Measurements from ENCODE around the gene SKIDA1. TPM values are rescaled to one million over a fixed set of nuclear protein-coding genes. Genes with fewer than 3 reads are reported as not detected.

The SKIDA1 gene
- total RNA-seq, 1 experiment from 2014 or later: 10.4 TPM

DNA sequence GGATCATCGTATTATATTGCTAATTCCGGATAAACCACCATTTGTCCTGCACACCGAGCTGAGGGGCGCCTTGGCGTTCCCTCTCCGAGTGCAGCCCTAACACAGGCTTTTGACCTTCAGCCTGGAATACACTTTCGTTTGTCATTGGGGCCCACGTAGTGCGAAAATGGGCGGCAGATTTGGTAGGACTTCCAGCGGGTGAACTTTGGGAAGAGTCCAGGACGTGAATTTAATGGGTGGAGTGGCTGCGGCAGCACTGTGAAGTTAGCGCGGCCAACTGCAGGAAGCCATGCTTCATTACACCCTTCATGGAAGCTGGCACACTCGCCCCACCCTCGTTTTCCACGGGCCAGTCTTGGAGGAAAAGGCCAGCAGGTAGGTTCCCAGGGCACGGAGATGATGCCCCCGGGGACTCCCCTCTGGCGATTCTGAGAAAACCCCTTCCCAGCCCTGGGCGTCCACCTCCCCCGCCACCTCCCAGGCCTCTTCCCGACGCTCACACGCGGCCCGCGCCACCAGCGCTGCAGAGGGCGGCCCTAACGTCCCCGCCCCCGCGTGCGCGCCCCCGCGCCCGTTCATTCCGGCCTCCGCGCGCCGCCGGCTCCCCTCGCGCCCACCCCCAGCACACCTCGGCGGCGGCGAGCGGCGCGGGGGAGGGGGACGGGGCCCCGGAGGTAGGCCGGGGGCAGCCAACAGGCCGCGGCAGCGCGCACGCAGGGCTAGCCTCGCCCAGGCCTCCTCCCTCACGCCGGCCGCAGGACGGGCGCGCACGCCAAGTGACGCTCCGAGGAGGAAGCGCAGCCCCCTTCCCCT is 8.2 kb upstream of the SKIDA1 start, which contains the start of gene MLLT10:
TSS of gene MLLT10 (plus strand) at position 766 of the 813 bp plus-strand sequence. CDS start 413 bp downstream, outside the sequence.
- H3K36me3 ChIP-seq (replicated peaks; ENCODE audit: control insufficient read depth, insufficient read depth, low read length): peaks cover 2% of the 10 kb centered on the region
- peak; percentile 98 for DNase-seq
- H3K27me3 ChIP-seq (ENCODE audit: control insufficient read depth, insufficient read depth, low read length): no peaks in the 10 kb centered on the region
- H3K4me3 ChIP-seq (ENCODE audit: insufficient read depth, low read depth, low read length): peak within 1 kb of the TSS; percentile 73

DNA sequence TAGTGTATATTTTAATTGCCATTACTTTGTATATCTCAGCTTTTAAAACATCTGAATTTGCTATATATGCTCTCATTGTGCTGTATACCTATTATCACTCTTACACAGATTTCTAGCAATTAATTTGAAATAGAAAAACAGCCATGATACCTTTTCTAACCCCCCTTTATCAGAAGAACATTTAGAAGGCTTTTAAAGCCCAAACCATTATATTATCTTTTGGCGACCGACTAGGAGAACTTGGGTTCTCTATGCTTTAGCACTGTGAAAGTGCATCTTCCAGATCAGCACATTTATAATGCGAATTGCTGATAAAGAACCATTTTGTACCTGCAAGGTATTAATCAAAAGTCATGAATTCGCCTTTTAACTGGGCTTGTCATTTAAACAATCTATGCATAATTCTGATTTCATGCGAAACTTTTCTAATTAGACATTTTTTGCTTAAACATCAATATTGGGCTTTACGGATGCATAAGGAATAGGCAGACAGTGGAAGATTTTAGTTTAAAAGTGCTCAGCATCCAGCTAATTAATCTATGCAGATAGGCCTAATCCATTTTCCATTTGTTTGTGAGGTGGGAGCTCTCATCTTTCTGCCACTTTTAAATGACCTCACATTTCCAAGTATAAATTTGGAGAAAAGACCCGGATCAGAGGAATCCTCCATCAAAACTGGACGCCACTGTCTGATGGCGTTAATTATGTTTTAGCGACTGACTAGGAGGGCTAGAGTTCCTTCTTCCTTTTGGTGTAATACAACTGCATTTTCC is 7.4 kb upstream of the SKIDA1 start:
- no peaks in the 10 kb centered on the region for H3K27me3 ChIP-seq (ENCODE audit: control insufficient read depth, insufficient read depth, low read length)
- peak overlapping the region; percentile 66 for H3K4me3 ChIP-seq (ENCODE audit: insufficient read depth, low read depth, low read length)
- H3K36me3 ChIP-seq (replicated peaks; ENCODE audit: control insufficient read depth, insufficient read depth, low read length): peaks cover 1% of the 10 kb centered on the region
- no peak for DNase-seq

DNA sequence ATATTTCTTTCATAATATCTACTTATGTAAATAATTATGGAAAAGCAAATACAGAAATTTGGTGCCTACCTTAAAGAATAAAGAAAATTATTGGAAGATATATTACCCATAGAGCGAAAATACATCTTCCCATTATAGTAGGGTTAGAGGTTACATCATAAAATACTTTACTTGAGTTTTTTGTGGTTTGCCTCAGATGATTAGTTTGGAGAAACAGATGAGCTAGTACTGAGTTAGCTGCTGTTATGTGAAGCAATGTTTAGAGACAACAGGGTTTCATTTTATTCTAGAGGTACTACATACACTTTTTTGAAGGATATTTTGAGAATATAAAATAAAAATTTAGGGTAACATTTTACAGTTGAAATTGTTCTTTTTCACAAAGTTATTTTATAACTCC is 5.7 kb upstream of the SKIDA1 start:
- Histone ChIP-seq H3K4me3 (ENCODE audit: insufficient read depth, low read depth, low read length) (no peak overlapping the region), H3K27me3 (ENCODE audit: control insufficient read depth, insufficient read depth, low read length) (no peaks in the 10 kb centered on the region), H3K36me3 (replicated peaks; ENCODE audit: control insufficient read depth, insufficient read depth, low read length) (no peaks in the 10 kb centered on the region)
- no peak for DNase-seq

DNA sequence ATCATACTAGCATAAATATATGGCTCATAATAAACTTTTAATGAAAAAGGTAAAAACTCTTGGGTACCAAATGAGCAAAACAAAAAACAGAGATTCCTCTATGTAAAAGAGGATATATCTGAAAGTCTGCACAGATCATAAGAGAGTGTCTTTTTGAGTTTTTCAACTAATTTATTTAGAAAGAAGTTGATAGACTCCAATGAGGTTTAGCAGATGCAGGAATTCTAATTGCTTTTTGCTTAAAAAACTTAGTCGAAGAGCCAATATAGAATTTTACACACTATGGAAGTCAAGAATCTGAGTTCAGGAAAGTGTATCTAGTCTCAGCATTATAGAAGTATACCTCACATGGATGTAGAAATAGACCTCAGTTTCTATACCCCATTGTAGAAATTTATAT is 5.2 kb upstream of the SKIDA1 start:
- H3K36me3 ChIP-seq (replicated peaks; ENCODE audit: control insufficient read depth, insufficient read depth, low read length): no peaks in the 10 kb centered on the region
- no peak for DNase-seq
- no peak overlapping the region for H3K4me3 ChIP-seq (ENCODE audit: insufficient read depth, low read depth, low read length)
- no peaks in the 10 kb centered on the region for H3K27me3 ChIP-seq (ENCODE audit: control insufficient read depth, insufficient read depth, low read length)

DNA sequence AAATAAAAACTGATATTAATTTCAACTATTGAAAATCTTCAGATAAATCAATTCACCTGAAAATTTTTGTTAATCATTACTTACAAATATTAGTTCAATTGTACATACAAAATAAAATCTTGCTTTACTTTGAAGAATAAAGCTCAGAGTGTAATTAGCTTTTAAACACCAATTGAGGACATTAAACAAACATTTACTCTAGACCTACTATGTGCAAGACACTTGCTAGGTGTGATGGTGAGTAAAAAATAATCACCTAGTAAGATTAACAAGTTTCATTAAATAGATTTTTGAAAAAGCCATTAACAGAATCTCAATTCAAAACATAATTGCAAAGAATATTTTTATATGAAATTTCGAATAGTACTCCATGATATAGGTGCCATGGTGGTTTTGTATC is 4.7 kb upstream of the SKIDA1 start:
- Histone ChIP-seq H3K4me3 (ENCODE audit: insufficient read depth, low read depth, low read length) (no peak overlapping the region), H3K27me3 (ENCODE audit: control insufficient read depth, insufficient read depth, low read length) (no peaks in the 10 kb centered on the region), H3K36me3 (replicated peaks; ENCODE audit: control insufficient read depth, insufficient read depth, low read length) (no peaks in the 10 kb centered on the region)
- no peak for DNase-seq

DNA sequence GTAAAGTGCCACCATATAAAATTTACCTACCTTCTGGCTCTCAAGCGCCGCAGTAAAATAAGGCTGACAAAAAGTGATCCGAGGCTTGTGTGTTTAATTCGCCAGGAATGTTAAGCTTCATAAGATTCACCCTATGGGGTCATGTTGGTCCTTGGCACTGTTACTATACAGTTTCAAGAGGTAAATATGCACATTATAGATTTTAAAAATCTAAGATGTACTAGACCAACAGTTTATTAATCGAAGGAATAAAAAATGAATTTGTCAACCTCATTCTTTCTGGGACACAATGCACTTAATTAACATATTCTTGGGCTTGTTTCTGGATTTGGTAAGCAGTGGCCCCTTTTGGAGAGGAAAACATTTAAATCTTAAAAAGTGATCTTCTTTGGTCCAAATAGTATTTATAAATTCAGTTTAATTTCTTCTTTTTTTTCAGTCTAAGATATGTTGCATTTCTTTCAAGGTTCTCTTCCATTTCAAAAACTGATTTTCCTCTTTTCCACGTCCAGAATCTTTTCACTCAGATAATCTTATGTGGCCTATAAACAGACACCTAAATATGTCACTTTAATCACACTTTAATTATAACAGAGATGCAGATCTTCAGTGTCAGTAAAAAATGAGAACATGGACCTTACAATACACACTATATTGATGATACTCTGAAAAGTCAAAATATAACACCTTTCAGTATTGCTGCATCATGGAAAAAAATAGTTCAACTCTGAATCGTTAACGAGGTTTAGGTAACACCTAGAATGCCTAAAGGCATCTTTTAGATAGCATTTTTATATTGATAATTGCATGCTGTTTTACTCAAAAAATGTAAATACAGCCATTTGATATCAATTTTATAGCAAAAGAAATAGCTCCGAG is 3.8 kb upstream of the SKIDA1 start:
- H3K27me3 ChIP-seq (ENCODE audit: control insufficient read depth, insufficient read depth, low read length): no peaks in the 10 kb centered on the region
- H3K4me3 ChIP-seq (ENCODE audit: insufficient read depth, low read depth, low read length): peak overlapping the region; percentile 12; the same call in 1 of the 2 replicates
- no peaks in the 10 kb centered on the region for H3K36me3 ChIP-seq (replicated peaks; ENCODE audit: control insufficient read depth, insufficient read depth, low read length)
- DNase-seq: no peak

DNA sequence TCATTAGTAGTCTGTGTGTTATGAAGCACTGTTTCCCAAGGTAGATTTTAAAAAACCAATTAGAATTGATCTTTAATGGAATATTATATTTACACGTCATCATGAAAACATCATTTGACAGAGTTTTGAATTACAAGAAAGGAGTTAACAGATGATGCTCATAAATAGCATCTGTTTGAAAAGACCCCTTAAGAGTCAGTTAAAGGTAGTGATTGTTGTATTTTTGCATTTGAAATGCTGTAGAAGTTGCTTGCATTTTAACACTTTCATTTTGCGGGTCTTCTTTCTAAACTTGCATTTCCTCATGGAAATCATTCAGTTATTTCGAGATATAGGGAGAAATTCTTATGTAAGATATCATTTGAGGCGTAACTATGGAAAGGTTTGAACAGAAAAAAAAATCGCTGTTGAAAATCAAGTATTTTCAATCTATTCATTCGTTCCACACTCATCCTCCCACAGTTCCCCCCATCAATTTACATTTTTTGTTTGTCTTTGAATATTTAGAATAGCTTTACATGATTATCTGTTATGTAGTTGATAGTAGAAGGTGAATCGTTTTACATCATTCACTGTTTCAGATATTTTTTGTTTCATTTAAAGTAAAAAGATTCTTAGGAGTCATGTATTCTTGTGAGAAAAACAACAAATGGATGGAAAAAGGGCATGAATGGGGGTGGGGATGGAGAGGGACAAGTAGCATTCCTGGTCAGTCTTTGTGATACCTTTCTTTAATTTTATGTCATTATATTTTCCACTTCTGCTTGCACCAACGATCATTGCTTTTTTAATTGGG is 3.0 kb upstream of the SKIDA1 start:
- Histone ChIP-seq H3K27me3 (ENCODE audit: control insufficient read depth, insufficient read depth, low read length) (no peaks in the 10 kb centered on the region), H3K36me3 (replicated peaks; ENCODE audit: control insufficient read depth, insufficient read depth, low read length) (no peaks in the 10 kb centered on the region), H3K4me3 (ENCODE audit: insufficient read depth, low read depth, low read length) (peak overlapping the region; percentile 12; the same call in 1 of the 2 replicates)
- no peak for DNase-seq

DNA sequence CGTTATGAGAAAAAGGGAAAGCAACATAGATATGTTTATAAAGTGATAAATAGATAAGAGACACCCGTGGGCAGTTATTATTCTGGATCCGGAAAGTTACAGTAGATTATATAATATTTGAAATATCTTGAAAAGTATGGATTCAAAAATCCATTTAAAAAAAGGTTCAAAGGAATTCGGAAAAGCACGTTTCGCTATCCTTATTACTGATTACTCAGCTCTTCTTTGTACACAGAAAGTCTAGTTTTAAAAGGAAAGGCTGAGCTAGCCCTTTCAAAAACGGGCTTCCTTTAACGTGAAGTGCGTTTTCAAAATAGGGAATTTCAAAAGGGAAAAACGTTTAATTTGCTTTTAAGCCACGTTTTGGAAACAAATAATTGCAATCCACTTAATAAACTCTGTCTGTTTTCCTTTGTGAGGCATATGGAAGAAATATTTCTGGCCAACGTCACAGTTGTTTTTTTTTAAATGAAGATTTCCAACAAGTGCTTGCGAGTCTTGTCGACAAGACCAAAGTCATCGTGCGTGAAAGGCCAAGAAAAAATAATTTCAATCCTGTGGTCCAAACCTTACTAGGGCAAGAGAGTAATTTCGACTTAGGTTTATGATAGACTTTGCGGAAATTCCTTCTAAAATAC is 2.2 kb upstream of the SKIDA1 start:
- Histone ChIP-seq H3K4me3 (ENCODE audit: insufficient read depth, low read depth, low read length) (peak overlapping the region; percentile 65), H3K36me3 (replicated peaks; ENCODE audit: control insufficient read depth, insufficient read depth, low read length) (no peaks in the 10 kb centered on the region), H3K27me3 (ENCODE audit: control insufficient read depth, insufficient read depth, low read length) (no peaks in the 10 kb centered on the region)
- no peak for DNase-seq

DNA sequence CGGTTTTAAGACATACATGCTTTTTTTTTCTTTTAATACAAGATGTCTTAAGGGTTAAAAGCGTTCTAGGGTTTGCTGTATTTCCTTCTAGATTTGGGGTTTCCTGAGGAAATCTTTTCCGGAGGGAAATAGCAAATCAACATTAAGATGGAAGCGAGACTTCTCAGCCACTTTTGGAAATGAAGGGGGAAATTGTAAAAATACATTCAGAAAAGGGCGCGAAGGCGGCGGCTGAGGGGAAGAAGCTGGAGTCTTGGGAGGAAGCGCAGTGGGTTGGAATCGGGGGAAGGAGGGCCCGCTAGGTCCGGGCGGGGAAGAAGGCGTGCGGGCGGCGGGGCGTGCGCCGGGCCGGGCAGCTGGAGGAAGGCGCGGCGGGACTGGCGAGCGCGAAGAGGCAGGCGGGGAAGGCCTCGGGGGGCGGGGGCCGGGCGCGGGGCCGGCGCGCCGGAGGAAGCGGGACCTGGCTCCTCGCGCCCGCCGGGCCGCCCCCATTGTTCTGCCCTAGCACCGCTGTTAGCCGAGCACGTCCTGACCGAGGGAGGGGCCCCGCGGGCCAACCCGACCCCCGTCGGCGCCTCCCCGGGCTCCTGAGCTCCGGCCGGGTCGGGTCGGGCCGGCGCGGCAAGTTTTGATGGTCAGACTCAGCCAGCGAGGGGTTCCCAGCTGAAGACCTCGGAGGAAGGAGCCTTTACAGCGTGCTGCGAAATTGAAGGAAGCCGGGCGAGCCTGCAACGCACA is 1.5 kb upstream of the SKIDA1 start:
- DNase-seq: peak; percentile 88
- H3K27me3 ChIP-seq (ENCODE audit: control insufficient read depth, insufficient read depth, low read length): no peaks in the 10 kb centered on the region

DNA sequence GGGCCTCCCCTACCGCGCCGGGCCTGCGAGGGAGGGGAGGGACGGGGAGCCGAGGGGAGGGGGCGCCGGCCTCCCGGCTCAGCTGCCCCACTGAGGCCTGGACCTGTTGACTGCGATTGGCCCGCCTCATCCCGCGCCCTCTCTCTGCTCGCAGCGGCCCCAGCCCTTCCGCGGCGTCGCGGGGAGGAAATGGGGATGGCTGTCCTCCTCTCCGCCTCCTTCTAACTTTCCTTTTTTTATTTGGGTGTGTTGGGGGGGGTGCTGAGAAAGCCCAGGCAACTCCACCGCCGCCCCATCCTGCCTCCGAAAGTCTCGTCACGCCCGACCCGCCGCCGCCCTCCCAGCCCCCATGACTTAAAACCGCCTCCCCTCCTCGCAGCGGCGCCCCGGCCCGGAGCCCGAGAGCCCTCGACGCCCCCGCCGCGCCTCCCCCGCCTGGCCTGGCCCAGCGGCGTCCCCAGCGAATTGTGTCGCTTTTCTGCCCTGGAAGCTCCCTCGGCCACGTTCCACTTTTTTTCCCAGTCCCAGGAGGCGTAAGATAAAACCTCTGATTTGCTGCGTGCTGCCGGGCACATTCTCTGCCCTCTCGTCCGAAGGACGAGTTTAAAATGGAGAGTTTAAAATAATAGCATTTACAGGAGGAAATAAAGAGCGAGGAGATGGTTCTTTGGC is 842 bp upstream of the SKIDA1 start:
- H3K36me3 ChIP-seq (replicated peaks; ENCODE audit: control insufficient read depth, insufficient read depth, low read length): no peaks in the 10 kb centered on the region
- no peaks in the 10 kb centered on the region; the same call in 1 of the 2 replicates for H3K27me3 ChIP-seq (ENCODE audit: control insufficient read depth, insufficient read depth, low read length)
- H3K4me3 ChIP-seq (ENCODE audit: insufficient read depth, low read depth, low read length): peak overlapping the region; percentile 65
- no peak for DNase-seq

More for the DNA sequence above, 1.5 kb upstream of the SKIDA1 start:
- H3K36me3 ChIP-seq (replicated peaks; ENCODE audit: control insufficient read depth, insufficient read depth, low read length): no peaks in the 10 kb centered on the region
- H3K4me3 ChIP-seq (ENCODE audit: insufficient read depth, low read depth, low read length): peak overlapping the region; percentile 65

DNA sequence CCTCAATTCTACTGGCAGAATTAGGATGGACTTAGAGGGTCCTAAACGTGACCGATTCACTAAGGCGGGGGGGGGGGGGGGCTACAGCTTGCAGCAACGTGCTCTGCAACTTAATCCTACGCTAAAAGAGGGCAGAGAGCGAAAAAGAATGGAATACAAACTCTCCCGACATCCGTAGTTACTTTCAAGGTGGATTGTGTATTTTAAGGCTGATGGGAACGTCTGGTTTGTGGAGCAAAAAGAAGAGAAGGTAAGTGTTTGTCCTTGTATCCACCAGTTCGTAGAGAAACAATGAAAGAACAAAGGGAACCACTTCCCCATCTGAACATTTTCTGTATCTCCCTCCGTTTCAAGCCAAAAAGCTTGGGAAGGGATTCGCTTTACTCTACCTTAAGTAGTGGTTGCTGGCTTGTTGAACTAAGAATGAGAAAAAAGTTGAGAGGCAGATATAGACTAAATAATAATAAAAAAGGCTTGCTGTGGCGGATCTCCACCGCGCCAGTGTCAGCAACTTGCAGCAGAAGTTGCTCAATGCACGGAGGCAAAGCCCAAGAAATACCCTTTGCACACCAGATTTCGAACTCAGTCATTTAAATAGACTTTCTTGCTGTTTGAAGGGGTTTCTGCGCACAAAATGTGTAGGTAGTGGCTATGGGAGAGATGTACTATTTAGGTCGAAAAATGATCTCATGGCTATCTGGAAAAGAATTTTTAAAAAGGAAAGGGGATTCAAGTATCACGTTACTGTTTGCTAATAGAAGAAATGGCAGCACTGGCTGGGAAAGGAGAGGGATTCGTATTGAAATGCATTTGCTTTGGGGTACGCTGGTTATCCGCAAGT is 736 bp downstream of the SKIDA1 start:
- peak overlapping the region; percentile 65 for H3K4me3 ChIP-seq (ENCODE audit: insufficient read depth, low read depth, low read length)
- peaks cover 13% of the 10 kb centered on the region; the same call in 1 of the 2 replicates for H3K27me3 ChIP-seq (ENCODE audit: control insufficient read depth, insufficient read depth, low read length)
- DNase-seq: no peak

DNA sequence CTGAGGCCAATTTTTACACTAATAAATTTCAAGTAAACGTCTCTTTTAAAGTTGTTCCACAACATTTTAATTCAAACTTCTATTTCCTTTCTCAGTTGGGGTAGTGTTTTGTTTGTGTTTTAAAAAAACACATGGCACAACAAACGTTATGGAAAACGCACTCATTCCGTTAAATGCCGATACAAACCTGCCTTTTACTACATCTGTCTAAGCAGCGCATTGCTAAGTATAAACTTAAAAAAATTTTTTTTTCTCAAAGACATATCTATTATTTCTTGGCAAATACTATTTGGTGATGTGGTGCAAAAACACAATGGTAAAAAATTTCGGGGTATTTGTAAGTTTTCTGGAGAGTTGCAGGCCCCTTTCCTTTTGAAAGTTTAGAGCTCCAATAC is 1.4 kb downstream of the SKIDA1 start:
- peaks cover 14% of the 10 kb centered on the region; the same call in 1 of the 2 replicates for H3K27me3 ChIP-seq (ENCODE audit: control insufficient read depth, insufficient read depth, low read length)
- H3K36me3 ChIP-seq (replicated peaks; ENCODE audit: control insufficient read depth, insufficient read depth, low read length): no peaks in the 10 kb centered on the region
- DNase-seq: no peak
- peak overlapping the region; percentile 65; the same call in 1 of the 2 replicates for H3K4me3 ChIP-seq (ENCODE audit: insufficient read depth, low read depth, low read length)

More for the DNA sequence above, 736 bp downstream of the SKIDA1 start:
- H3K36me3 ChIP-seq (replicated peaks; ENCODE audit: control insufficient read depth, insufficient read depth, low read length): no peaks in the 10 kb centered on the region
